ENCODE measurements around the gene PASK.

PASK gene

DNA sequence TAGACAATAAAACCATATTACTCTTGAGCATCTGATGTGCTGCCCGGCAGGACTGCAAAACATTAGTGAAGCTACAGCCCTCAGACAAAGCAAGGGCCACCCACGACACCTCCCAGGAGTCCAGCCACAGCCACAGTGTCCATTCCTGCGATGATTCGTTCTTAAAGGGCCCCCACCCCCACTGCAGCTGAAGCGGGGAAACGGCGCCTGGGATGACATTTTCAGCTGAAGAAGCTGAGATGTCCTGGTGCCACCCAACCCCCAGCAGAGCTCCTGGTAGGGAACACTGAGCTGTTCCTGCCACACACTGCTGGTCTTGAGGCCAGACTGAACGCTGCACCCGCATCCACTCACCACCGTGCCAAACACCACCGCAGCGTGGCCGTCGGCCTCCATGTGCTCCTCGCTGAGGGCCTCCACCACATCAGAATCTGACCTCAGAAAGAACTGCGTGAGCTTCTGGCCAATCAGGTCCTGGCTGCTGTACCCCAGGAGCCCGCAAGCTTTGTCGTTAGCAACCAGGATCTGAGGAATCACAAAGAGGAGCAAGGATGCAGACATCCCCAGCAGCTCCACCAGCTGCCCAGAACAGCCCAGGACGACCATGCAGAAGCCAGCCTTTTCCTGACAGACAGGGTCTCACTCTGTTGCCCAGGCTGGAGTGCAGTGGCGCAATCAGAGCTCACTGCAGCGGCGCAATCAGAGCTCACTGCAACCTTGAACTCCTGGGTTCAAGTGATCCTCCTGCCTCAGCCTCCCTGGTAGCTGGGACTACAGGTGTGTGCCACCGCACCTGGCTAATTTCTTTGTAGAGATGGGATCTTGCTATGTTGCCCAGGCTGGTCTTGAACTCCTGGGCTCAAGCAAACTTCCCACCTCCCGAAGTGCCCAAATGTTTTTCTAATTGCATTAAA is 9.5 kb downstream of the PASK start:
- TF ChIP-seq, protein P1, sequence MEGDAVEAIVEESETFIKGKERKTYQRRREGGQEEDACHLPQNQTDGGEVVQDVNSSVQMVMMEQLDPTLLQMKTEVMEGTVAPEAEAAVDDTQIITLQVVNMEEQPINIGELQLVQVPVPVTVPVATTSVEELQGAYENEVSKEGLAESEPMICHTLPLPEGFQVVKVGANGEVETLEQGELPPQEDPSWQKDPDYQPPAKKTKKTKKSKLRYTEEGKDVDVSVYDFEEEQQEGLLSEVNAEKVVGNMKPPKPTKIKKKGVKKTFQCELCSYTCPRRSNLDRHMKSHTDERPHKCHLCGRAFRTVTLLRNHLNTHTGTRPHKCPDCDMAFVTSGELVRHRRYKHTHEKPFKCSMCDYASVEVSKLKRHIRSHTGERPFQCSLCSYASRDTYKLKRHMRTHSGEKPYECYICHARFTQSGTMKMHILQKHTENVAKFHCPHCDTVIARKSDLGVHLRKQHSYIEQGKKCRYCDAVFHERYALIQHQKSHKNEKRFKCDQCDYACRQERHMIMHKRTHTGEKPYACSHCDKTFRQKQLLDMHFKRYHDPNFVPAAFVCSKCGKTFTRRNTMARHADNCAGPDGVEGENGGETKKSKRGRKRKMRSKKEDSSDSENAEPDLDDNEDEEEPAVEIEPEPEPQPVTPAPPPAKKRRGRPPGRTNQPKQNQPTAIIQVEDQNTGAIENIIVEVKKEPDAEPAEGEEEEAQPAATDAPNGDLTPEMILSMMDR (IDR thresholded peaks at IDR 0.05; ENCODE audit: borderline replicate concordance, insufficient read depth, low read depth, low read length): no peak
- H3K4me3 ChIP-seq (ENCODE audit: low read depth, low read length): no peak overlapping the region

DNA sequence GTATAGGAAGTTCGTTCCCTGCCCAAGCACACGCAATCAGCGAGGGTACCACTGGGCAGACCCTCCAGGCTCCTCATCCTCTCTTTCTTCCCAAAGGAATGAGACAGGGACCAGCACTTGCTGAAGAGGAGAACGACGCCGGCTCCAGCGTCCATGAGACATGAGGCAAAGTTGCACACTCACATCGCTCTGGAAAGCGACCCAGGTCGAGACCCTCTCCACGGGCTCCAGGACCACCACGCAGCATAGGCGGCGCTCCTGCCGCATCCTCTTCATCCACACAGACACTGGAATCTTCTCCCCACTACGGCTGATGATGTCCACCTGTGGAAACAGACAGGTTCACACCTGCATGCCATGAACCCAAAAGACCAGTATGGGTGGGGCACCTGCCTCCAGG is 10.8 kb downstream of the PASK start:
- TF ChIP-seq, protein P1 (IDR thresholded peaks at IDR 0.05; ENCODE audit: borderline replicate concordance, insufficient read depth, low read depth, low read length): no peak
- no peak overlapping the region for H3K4me3 ChIP-seq (ENCODE audit: low read depth, low read length)

DNA sequence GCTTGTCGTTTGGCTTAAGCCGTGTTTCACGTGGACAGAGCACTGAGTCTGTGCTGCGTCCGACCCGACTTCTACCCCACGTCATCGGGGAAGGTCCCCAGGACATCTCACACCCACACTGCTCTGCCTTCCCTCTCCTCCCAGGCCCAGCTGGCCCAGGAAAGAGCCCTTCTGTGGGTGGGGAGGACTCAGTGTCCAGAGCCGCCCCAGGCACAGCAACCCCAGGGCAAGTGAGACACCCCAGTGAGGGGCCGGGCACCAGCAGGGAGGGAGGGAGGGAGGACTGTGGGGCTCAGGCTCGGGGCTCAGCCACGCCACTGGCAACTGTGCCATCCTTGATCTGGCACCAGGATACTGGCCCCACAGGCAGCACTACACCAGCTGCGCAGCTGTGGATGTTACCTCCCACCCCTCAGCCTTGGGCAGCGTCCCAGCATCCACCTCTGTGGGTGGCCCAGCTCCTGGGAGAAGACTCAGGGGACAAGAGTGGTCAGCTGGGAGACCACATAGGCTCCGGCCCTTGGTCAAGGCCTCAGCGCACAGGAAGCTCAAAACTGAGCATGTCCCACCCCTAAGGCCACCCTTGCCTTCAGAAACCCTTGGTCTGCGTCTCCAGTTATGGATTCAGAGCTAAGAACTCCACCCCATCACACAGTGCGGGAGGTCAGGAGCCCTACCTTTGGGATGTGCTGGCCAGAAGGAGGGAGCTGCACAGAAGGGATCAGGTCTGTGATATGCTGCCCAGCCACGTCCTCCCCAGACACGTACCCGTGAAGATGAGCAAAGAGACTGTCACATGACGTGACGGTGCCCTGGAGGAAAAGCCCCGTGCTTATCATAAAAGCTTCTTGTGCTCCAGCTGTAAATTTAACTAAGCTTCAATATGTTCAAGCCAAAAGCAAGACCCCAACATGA is 11.7 kb downstream of the PASK start:
- H3K4me3 ChIP-seq (ENCODE audit: low read depth, low read length): no peak overlapping the region
- TF ChIP-seq, protein P1 (IDR thresholded peaks at IDR 0.05; ENCODE audit: borderline replicate concordance, insufficient read depth, low read depth, low read length): no peak

DNA sequence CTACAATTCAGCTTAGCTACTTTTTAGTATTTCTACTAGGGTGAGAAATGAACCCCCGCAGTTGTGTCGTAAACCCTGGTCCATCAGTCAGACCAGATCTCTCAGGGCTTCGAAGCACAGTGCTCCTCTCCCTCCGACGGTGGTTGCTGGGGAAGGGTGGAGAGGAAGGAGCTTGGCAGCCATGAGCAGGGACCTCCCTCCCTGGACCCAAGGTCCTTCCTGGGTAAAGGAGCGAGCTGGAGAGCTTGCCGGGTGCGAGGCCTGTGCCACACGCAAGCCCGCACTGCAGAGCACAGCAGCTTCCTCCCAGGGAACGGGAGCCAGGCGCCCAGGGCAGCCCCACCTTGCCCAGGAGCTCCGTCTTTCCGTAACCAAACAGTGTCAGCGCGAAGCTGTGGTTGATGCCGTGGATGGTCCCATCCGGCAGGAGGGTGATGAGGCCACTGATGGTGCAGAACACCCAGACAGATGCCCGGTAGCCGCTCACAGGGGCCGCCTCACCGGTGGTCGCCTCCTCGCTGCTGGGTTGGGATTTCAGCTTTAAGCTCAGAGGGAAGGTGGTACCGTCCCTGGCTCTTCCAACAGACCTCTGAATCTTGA is 12.5 kb downstream of the PASK start:
- H3K4me3 ChIP-seq (ENCODE audit: low read depth, low read length): no peak overlapping the region
- TF ChIP-seq, protein P1 (IDR thresholded peaks at IDR 0.05; ENCODE audit: borderline replicate concordance, insufficient read depth, low read depth, low read length): no peak

DNA sequence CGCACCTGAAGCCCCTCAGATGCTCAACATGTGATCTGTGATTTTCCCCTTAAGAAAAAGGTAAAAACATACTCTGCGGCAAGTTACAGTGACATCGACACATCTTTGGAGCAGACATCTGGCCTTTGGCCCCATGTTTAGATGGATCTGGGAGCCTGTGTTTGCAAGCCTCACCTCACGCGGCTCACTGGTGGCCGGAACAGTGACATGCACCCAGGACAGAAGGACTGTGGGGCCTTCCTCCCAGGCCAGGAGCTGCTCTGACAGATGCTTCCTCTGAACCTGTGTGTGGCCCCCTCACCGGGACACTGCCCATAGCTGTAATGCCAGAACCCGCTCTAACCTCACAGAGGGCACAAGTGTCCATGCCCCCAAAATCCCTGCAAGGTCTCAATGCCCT is 13.1 kb downstream of the PASK start:
- H3K4me3 ChIP-seq (ENCODE audit: low read depth, low read length): no peak overlapping the region
- TF ChIP-seq, protein P1 (IDR thresholded peaks at IDR 0.05; ENCODE audit: borderline replicate concordance, insufficient read depth, low read depth, low read length): no peak

DNA sequence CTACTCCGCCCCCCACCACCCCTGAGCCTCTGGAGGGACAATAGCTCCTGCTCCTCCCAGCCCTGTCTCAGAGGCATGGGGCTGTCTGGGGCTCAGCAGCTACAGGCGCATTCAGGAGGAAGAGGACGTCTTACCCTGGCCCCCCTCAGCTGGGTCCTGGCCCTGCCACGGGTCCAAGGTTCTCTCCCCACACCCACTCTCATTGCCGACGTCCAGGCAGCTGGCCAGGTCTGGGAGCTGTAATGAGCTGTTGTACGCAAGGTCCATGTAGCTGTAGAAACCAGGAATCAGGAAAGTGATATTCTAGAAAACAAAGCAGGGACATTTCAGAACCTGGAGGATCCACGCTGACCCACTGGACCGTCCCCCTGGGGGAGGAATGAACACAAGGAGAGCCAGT is 13.5 kb downstream of the PASK start:
- TF ChIP-seq, protein P1 (IDR thresholded peaks at IDR 0.05; ENCODE audit: borderline replicate concordance, insufficient read depth, low read depth, low read length): no peak
- no peak overlapping the region for H3K4me3 ChIP-seq (ENCODE audit: low read depth, low read length)

Measured in GM12875 (cell line).